HFF-Myc (cell line): Measurements from ENCODE around the gene SARS1.

Source experiments
- DNase-seq: peaks from one replicate; pipeline ENCODE4 v3.0.0-alpha.2; 2011; ENCODE audit warnings: low read depth; ENCODE audit errors: extremely low read depth
- H3K4me3 ChIP-seq: replicated peaks from 2 replicates; pipeline ENCODE4 v1.5.1; 2011; ENCODE audit warnings: low read depth, mild to moderate bottlenecking, control low read depth, low read length
- TF ChIP-seq, protein P1 (sequence below): IDR thresholded peaks from 2 replicates; pipeline ENCODE4 v1.5.1; 2012; ENCODE audit warnings: mild to moderate bottlenecking, low read depth, low read length, control low read depth; ENCODE audit errors: missing control alignments

Gene SARS1

DNA sequence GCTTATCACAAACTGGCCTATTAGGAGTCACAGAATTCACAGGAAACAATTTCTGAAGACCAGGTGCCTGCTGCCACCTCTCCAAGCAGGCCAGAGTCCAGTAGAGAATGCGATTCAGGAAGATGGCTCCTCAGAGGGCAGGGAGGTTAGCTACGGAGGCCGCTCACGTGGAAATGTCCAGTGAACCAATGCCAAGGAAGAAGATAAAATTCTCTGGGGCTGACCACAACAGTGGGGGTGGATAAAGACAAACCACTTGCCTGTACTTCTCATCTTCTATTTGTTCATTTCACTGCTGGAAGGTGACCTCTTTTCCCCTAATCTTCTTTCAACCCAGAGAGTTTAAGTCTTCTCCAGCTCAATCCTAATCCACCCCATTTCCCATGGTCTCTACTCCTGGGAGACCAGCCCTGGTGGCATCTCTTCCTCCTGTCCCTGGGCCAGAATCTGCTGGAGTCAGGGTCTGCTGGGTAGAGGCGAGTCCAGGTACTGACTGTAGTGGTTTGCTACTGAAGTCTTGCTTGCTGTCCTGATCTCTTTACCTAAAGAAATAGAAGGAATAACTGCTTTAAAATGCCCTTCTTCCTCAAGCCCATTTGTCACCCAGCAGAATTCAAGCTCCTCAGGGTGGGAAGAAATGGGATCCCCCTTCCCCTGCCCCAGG is 66.0 kb downstream of the SARS1 start:
- H3K4me3 ChIP-seq, result no peak overlapping the region
- DNase-seq, result no peak
- TF ChIP-seq, protein P1, sequence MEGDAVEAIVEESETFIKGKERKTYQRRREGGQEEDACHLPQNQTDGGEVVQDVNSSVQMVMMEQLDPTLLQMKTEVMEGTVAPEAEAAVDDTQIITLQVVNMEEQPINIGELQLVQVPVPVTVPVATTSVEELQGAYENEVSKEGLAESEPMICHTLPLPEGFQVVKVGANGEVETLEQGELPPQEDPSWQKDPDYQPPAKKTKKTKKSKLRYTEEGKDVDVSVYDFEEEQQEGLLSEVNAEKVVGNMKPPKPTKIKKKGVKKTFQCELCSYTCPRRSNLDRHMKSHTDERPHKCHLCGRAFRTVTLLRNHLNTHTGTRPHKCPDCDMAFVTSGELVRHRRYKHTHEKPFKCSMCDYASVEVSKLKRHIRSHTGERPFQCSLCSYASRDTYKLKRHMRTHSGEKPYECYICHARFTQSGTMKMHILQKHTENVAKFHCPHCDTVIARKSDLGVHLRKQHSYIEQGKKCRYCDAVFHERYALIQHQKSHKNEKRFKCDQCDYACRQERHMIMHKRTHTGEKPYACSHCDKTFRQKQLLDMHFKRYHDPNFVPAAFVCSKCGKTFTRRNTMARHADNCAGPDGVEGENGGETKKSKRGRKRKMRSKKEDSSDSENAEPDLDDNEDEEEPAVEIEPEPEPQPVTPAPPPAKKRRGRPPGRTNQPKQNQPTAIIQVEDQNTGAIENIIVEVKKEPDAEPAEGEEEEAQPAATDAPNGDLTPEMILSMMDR, result no peak

DNA sequence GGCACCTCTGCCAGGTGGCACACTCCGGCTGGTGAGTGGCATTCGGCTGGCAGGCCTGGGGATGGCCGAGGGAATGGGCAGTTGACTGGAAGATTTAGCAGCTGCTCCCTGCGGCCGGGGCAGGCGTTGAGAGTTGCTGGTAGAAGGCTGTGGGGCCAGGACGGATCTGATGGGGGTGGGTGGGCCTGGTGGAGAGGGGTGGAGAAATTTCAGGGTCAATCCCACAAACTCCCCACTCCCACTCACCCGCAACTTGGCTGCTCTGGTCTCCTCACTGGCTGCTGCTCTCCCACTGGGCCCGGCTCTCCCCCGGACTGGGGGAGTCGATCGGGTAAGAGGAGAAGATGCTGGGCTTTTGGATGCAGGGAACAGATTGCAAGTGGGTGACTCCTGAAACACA is 67.1 kb downstream of the SARS1 start:
- no peak for DNase-seq
- TF ChIP-seq, protein P1, result no peak
- peak overlapping the region; percentile 85; the same call in 1 of the 2 replicates for H3K4me3 ChIP-seq

DNA sequence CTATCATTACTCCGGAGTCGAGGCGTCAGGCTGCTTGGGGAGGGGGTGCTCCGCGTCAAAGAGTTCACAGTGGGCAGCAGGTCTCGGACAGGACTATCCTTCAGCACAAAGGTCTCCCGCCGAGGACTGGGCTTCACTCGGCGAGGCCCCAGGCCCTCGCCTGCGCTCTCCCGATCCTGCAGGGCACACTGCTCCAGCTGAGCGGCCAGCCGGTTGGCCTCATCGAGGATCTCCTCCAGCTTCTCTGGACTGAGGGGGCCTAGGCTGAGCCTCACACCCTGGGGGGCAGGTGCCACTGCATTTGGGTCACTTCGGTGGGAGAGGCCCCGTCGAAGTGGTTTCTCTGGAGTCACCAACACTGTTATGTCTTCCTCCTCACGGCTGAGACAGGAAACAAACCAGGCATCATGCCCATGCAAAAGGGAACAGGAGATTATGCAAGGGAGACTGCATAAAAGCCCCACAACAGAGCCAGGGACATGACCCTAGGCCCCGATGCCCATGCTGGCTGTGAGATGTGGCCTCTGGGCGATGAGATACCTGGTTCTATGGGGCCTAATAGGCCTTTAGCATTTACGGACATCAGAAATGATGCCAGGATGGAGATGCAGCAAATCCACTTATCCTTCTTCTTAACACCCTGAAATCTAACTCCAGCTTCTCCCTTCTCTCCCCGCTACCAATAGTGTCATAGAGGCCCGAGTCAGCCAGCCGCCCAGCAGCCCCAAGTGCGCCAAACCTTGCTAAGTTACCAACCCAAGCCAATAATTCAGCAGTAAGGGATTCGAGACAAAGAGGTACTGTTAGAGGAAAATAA is 68.2 kb downstream of the SARS1 start:
- peak overlapping the region; percentile 85 for H3K4me3 ChIP-seq
- DNase-seq, result no peak
- TF ChIP-seq, protein P1, result no peak

DNA sequence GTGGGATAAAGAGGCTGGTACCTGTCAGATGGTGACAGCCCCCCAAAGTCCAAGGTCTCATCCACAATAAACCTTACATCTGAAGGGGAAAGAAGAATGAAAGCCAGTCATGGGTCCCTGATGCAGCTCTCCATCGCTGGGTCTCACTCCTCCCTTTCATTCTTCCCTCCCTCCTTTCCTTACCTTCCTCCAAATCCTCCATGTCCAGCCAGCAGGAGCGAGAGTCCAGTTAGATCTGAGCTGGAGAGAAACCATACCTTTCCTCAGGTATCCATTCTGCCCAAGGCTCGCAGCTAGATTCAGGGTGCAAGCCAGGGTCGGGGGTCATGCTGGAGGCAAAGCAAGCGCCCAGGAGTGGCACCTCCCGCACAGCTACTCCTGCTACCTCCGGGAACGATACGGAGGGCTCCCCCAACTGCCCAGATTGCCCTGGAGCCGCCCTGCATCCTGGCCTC is 68.8 kb downstream of the SARS1 start:
- TF ChIP-seq, protein P1, result no peak
- DNase-seq, result no peak

DNA sequence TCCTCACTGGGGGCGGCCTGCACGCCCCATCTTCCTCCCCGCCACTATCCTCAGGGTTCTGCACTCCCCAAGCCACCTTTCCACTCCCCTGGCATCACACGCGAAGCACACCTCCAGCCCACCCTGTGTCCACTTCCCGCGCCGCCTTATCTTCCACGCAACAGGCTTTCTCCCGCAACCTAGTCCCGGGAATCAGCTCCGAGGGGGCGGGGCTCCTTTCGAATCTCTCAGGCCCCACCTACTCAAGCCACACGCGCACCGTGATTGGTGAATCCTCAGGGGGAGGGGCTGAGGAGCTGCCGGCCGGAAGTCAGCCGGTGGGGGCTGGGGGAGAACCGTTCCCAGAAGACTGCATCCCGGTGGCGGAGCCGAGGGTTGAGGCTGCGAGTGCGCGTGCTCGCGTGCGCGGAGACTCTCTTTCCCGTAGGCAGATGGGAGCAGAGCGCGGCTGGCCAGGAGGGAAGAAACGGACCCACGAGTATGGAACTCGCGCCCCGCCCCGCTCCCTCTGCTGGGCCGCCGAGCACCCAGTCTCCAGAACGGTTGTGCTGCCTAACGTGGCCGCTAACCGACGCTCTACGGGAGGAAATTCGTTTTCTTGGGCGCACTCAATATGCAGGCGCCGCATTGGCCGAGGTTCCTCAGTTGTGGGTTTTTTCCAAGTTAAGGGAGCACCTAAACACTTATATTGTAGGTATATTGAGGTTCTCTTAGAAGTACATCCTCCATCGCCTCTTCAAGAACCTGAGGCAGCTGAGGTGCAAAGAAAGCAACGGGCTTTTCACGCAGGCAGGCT is 69.4 kb downstream of the SARS1 start, which contains the start of gene PSRC1:
Gene PSRC1, minus strand, starts transcription at position 194 of the 796 bp plus-strand sequence.
- TF ChIP-seq, protein P1, result peak; percentile 23
- peak; percentile 87 for DNase-seq
- H3K4me3 ChIP-seq, result peak within 1 kb of the TSS; percentile 85

More for the DNA sequence above, 68.8 kb downstream of the SARS1 start:
- peak overlapping the region; percentile 85 for H3K4me3 ChIP-seq
